ENCODE results near the gene UNC119.
"Not testable (repeated sequence)": the region's sequence is repeated elsewhere in the genome, so short reads cannot be mapped to it uniquely, and the experiment has no call there.

DNA sequence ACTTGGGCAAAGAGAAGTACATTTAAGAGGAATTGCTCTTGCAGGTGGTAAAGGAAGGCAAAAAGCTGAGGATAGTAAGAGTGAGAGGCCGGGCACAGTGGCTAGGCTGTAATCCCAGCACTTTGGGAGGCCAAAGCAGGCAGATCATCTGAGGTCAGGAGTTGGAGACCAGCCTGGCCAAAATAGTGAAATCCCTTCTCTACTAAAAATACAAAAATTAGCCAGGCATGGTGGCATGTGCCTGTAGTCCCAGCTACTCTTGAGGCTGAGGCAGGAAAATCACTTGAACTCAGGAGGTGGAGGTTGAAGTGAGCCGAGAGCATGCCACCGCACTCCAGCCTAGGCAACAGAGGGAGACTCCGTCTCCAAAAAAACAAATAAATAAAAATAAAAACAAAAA is 30.1 kb downstream of the UNC119 start:
- not testable (repeated sequence) for TF ChIP-seq EZH2 (IDR thresholded peaks at IDR 0.05; ENCODE audit: borderline replicate concordance, low read depth, low read length, poor library complexity, severe bottlenecking)
- TF ChIP-seq, protein P1, sequence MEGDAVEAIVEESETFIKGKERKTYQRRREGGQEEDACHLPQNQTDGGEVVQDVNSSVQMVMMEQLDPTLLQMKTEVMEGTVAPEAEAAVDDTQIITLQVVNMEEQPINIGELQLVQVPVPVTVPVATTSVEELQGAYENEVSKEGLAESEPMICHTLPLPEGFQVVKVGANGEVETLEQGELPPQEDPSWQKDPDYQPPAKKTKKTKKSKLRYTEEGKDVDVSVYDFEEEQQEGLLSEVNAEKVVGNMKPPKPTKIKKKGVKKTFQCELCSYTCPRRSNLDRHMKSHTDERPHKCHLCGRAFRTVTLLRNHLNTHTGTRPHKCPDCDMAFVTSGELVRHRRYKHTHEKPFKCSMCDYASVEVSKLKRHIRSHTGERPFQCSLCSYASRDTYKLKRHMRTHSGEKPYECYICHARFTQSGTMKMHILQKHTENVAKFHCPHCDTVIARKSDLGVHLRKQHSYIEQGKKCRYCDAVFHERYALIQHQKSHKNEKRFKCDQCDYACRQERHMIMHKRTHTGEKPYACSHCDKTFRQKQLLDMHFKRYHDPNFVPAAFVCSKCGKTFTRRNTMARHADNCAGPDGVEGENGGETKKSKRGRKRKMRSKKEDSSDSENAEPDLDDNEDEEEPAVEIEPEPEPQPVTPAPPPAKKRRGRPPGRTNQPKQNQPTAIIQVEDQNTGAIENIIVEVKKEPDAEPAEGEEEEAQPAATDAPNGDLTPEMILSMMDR (conservative IDR thresholded peaks at IDR 0.05; ENCODE audit: low read depth, low read length) = not testable (repeated sequence)
